ENCODE measurements around the gene DNAH17. TPM values are rescaled to one million over a fixed set of nuclear protein-coding genes. Genes with fewer than 3 reads are reported as not detected.

The DNAH17 gene
- total and polyA plus RNA-seq, 2 of the 8 experiments (the other 6 are each of a cell fraction or from before 2014, with no cell fraction given): 0.14 to 0.67 TPM

DNA sequence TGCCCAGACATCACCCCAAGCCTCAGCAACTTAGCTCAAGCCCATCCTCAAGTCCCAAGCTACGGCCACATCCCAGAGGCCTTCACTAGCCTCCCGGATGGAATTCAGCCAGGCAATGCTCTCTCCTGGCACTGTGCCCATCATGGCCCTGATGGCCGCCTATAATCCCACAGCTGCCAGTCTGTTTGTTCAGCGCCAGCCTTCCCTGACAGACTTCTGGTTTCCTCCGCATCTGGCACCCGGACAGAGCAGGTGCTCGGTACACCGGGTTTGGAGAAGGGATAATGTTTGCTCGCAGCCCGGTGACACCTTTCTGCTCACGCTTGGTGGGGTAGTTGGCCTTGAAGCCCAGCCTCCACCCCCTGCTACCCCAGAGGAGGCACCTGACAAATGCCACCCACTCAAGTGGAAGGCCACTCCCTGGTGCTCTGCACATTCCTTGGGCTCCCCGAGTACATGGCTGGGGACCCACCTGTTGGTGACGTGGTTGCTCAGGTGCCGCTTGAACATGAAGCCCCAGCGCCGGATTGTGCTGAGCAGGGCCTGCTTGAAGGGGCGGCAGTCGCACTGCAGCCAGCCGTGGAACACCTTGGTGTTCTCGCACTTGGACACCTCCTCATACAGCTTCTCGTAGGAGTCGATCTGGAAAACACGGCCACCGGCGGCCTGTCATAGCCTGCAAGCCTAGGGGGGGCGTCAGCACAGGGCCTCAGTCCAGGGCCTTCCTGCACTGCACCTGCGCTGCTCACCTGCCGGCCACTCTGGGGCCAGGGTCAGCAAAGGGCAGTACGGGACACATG lies 47.1 kb downstream of the DNAH17 start:
- no peak overlapping the region for H2AK5ac ChIP-seq (ENCODE audit: low read depth, low read length)
- H3K79me2 ChIP-seq (ENCODE audit: control insufficient read depth in 1 of 2, insufficient read depth in 2 of 2, low read length in 2 of 2): no peaks in the 10 kb centered on the region
- H2BK15ac ChIP-seq (ENCODE audit: low read length): no peak overlapping the region
- H3K36me3 ChIP-seq (ENCODE audit: control insufficient read depth in 2 of 4, insufficient read depth in 4 of 4, low read length in 3 of 4): no peaks in the 10 kb centered on the region
- H3K4me1 ChIP-seq (replicated peaks in 1 of 4; ENCODE audit: control insufficient read depth in 3 of 4, insufficient read depth in 4 of 4, low read length in 3 of 4): peaks cover 0 to 6% (median 3%) of the 10 kb centered on the region in 4 experiments; a peak in 4 of 7 replicates
- no peak overlapping the region for H3K56ac ChIP-seq (replicated peaks; ENCODE audit: insufficient read length, low read depth, low read length)
- 90% methylated on average over 15 of the region's 29 CpGs; no CpG with 5 or more reads in 1 of the 2 experiments for WGBS, 2 experiments (ENCODE audit: extremely low coverage in 1 of 2, insufficient coverage in 1 of 2, insufficient read length in 1 of 2, insufficient replicate concordance in 2 of 2, low coverage in 1 of 2, low lambda C conversion rate in 2 of 2, missing lambda C conversion rate in 1 of 2)
- no peak overlapping the region for H3K18ac ChIP-seq (ENCODE audit: extremely low read depth, low read length)
- H2BK20ac ChIP-seq (ENCODE audit: low read length): no peak overlapping the region
- no peak overlapping the region for H3K9ac ChIP-seq (replicated peaks in 1 of 4; ENCODE audit: extremely low read depth in 1 of 4, low read depth in 3 of 4, low read length in 3 of 4)
- H3K23me2 ChIP-seq (ENCODE audit: low read depth, low read length): no peaks in the 10 kb centered on the region
- no peak overlapping the region for H2BK12ac ChIP-seq (ENCODE audit: low read depth, low read length)
- no peak overlapping the region for H4K91ac ChIP-seq (replicated peaks; ENCODE audit: insufficient read length, low read length)
- no peak overlapping the region for H3K4me3 ChIP-seq (ENCODE audit: extremely low read depth in 1 of 4, insufficient read depth in 2 of 4, low read depth in 3 of 4, low read length in 4 of 4)
- no peak overlapping the region for H3K14ac ChIP-seq (ENCODE audit: insufficient read length)
- H4K5ac ChIP-seq (ENCODE audit: insufficient read length, low read depth, low read length): no peak overlapping the region
- FAIRE-seq (no peak), DNase-seq (ENCODE audit: low read depth in 1 of 2, low spot score in 2 of 2) (no peak)
- no peak overlapping the region for H3K4me2 ChIP-seq (ENCODE audit: insufficient read depth in 1 of 2, low read depth in 2 of 2, low read length in 2 of 2)
- ChIA-PET CTCF (ENCODE audit: partially characterized antibody) (interaction anchor here (1.0 to 1.5 kb wide), 2 partner anchors 29 to 216 kb away, joined by 3 read pairs; no protein-coding TSS in a partner anchor), POLR2A (ENCODE audit: partially characterized antibody) (no interaction called here)
- no peak overlapping the region for H3K27ac ChIP-seq (ENCODE audit: low read depth, low read length)
- no peak overlapping the region for H2BK120ac ChIP-seq (replicated peaks; ENCODE audit: low read depth, low read length)
- no peaks in the 10 kb centered on the region for H3K79me1 ChIP-seq (ENCODE audit: low read depth, low read length)
- no peak overlapping the region for H3K23ac ChIP-seq (ENCODE audit: insufficient read length)
- H4K20me1 ChIP-seq (replicated peaks in 1 of 2; ENCODE audit: control insufficient read depth in 1 of 2, insufficient read depth in 2 of 2, low read length in 2 of 2): no peaks in the 10 kb centered on the region
- no peaks in the 10 kb centered on the region for H3K9me3 ChIP-seq (ENCODE audit: insufficient read depth in 2 of 2, low read depth in 1 of 2, low read length in 1 of 2)
- no peaks in the 10 kb centered on the region for H3K27me3 ChIP-seq (replicated peaks in 1 of 4; ENCODE audit: control insufficient read depth in 3 of 4, extremely low read depth in 1 of 4, insufficient read depth in 3 of 4, low read length in 3 of 4)
- peak overlapping the region; percentile 38 for H3K4ac ChIP-seq (replicated peaks; ENCODE audit: insufficient read length, low read depth, low read length)
- H4K8ac ChIP-seq (ENCODE audit: extremely low read depth, insufficient read depth, low read length): 0 out of 2 replicates have a peak overlapping the region, but pooled peaks have one; percentile 5
- H2AFZ ChIP-seq (ENCODE audit: low read length): no peak overlapping the region
- no peak overlapping the region for H2BK5ac ChIP-seq (ENCODE audit: low read depth, low read length)
- TF ChIP-seq EGR1 (IDR thresholded peaks at IDR 0.05; ENCODE audit: borderline replicate concordance, low read depth, low read length) (no peak), RBBP5 (IDR thresholded peaks at IDR 0.05; ENCODE audit: borderline replicate concordance, low read depth, low read length) (no peak), BRCA1 (IDR thresholded peaks at IDR 0.05; ENCODE audit: low read depth, low read length) (no peak), SIRT6 (IDR thresholded peaks at IDR 0.05; ENCODE audit: low read length) (no peak), TBP (IDR thresholded peaks at IDR 0.05; ENCODE audit: low read depth, low read length) (no peak), JUN (IDR thresholded peaks at IDR 0.05; ENCODE audit: low read depth, low read length) (no peak), EZH2 (IDR thresholded peaks at IDR 0.05; ENCODE audit: low read depth, low read length, severe bottlenecking) (no peak), ASH2L (IDR thresholded peaks at IDR 0.05; ENCODE audit: low read length) (no peak), NRF1 (IDR thresholded peaks at IDR 0.05; ENCODE audit: low read depth, low read length) (no peak), SIN3A (conservative IDR thresholded peaks at IDR 0.05 in 1 of 2, IDR thresholded peaks at IDR 0.05 in 1 of 2; ENCODE audit: low read depth in 1 of 2, low read length in 2 of 2) (no peak), SP1 (IDR thresholded peaks at IDR 0.05; ENCODE audit: low read depth, low read length) (no peak), CHD1 (IDR thresholded peaks at IDR 0.05; ENCODE audit: low read depth, low read length) (no peak), CEBPB (IDR thresholded peaks at IDR 0.05; ENCODE audit: low read depth, low read length) (no peak), CREB1 (IDR thresholded peaks at IDR 0.05) (no peak)
